ENCODE measurements around the gene DNAJC5. TPM values are rescaled to one million over a fixed set of nuclear protein-coding genes. Genes with fewer than 3 reads are reported as not detected.

The DNAJC5 gene
- total and polyA plus RNA-seq, 9 of the 15 experiments (the other 6 are each of a cell fraction or from before 2014, with no cell fraction given): 0.95 to 42.8 (median 23.4) TPM

- TF ChIP-seq CUX1 (CRISPR knock-in tag; IDR thresholded peaks at IDR 0.05) (no peak), BCL6 (CRISPR knock-in tag; IDR thresholded peaks at IDR 0.05) (no peak), SP1 (CRISPR knock-in tag; IDR thresholded peaks at IDR 0.05) (peak; percentile 96), HNRNPLL (IDR thresholded peaks at IDR 0.05; ENCODE audit: low read depth, low read length, poor library complexity, severe bottlenecking) (peak; percentile 75), KDM5B (IDR thresholded peaks at IDR 0.05; ENCODE audit: insufficient replicate concordance, low read depth, low read length) (peak; percentile 95), ZNF133 (CRISPR knock-in tag; IDR thresholded peaks at IDR 0.05) (no peak), C11orf30 (IDR thresholded peaks at IDR 0.05; ENCODE audit: low read depth) (peak; percentile 98), ETV5 (CRISPR knock-in tag; IDR thresholded peaks at IDR 0.05; ENCODE audit: low read depth) (peak; percentile 23; the same call in 1 of the 2 replicates), NR3C1 (CRISPR knock-in tag; IDR thresholded peaks at IDR 0.05) (no peak), NR2F6 (CRISPR knock-in tag; IDR thresholded peaks at IDR 0.05) (no peak), PHF21A (IDR thresholded peaks at IDR 0.05; ENCODE audit: borderline replicate concordance, low read depth) (no peak), POLR2AphosphoS5 (IDR thresholded peaks at IDR 0.05; ENCODE audit: control insufficient read depth, insufficient read depth, low read depth, low read length) (peak; percentile 85), TBL1XR1 (IDR thresholded peaks at IDR 0.05; ENCODE audit: low read length in 2 of 2) (no peak; a peak in 2 of 4 replicates), XRCC5 (IDR thresholded peaks at IDR 0.05; ENCODE audit: low read depth, low read length) (peak; percentile 73), ASH1L (IDR thresholded peaks at IDR 0.05; ENCODE audit: borderline replicate concordance, low read depth, partially characterized antibody) (peak; percentile 91), RBM17 (IDR thresholded peaks at IDR 0.05; ENCODE audit: borderline replicate concordance, low read depth, low read length) (no peak), ZNF830 (CRISPR knock-in tag; IDR thresholded peaks at IDR 0.05) (no peak)
- TF ChIP-seq, protein P1, sequence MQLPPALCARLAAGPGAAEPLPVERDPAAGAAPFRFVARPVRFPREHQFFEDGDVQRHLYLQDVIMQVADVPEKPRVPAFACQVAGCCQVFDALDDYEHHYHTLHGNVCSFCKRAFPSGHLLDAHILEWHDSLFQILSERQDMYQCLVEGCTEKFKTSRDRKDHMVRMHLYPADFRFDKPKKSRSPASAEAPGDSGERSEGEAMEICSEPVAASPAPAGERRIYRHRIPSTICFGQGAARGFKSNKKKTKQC (CRISPR knock-in tag; IDR thresholded peaks at IDR 0.05): 0 out of 2 replicates have a peak, but pooled peaks have one; percentile 10
- TF ChIP-seq, protein P2, sequence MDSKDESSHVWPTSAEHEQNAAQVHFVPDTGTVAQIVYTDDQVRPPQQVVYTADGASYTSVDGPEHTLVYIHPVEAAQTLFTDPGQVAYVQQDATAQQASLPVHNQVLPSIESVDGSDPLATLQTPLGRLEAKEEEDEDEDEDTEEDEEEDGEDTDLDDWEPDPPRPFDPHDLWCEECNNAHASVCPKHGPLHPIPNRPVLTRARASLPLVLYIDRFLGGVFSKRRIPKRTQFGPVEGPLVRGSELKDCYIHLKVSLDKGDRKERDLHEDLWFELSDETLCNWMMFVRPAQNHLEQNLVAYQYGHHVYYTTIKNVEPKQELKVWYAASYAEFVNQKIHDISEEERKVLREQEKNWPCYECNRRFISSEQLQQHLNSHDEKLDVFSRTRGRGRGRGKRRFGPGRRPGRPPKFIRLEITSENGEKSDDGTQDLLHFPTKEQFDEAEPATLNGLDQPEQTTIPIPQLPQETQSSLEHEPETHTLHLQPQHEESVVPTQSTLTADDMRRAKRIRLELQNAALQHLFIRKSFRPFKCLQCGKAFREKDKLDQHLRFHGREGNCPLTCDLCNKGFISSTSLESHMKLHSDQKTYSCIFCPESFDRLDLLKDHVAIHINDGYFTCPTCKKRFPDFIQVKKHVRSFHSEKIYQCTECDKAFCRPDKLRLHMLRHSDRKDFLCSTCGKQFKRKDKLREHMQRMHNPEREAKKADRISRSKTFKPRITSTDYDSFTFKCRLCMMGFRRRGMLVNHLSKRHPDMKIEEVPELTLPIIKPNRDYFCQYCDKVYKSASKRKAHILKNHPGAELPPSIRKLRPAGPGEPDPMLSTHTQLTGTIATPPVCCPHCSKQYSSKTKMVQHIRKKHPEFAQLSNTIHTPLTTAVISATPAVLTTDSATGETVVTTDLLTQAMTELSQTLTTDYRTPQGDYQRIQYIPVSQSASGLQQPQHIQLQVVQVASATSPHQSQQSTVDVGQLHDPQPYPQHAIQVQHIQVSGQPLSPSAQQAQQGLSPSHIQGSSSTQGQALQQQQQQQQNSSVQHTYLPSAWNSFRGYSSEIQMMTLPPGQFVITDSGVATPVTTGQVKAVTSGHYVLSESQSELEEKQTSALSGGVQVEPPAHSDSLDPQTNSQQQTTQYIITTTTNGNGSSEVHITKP (IDR thresholded peaks at IDR 0.05; ENCODE audit: partially characterized antibody): peak; percentile 72
These were observed 29.8 kb upstream of the DNAJC5 start, which contains the start of gene TPD52L2 (continued) for GRCh38 chr20:63864978-63865640.
